Measurements from ENCODE around the gene HES5.

HES5 gene

GRCh38 chr1:2561446-2561845, 31.4 kb upstream of the HES5 start:
- Histone ChIP-seq H3K36me3 (ENCODE audit: low read length) (no peaks in the 10 kb centered on the region), H3K27ac (ENCODE audit: low read depth, low read length) (no peak overlapping the region), H3K9me2 (replicated peaks; ENCODE audit: insufficient read depth, low read length) (no peaks in the 10 kb centered on the region), H3K9me3 (ENCODE audit: insufficient read depth, low read length) (no peaks in the 10 kb centered on the region), H3K4me2 (ENCODE audit: low read depth, low read length, poor library complexity, severe bottlenecking) (no peak overlapping the region), H3K27me3 (ENCODE audit: low read length) (no peaks in the 10 kb centered on the region), H4K20me1 (ENCODE audit: low read depth, low read length) (no peaks in the 10 kb centered on the region), H2AFZ (ENCODE audit: low read depth, low read length, severe bottlenecking) (no peak overlapping the region), H3K9ac (ENCODE audit: low read length) (no peak overlapping the region), H3K4me3 (ENCODE audit: insufficient read depth, low read length, poor library complexity, severe bottlenecking) (no peak overlapping the region), H3F3A (ENCODE audit: insufficient read depth) (no peaks in the 10 kb centered on the region), H3K79me2 (ENCODE audit: insufficient read depth, low read length) (no peaks in the 10 kb centered on the region)
- TF ChIP-seq EZH2phosphoT487 (conservative IDR thresholded peaks at IDR 0.05; ENCODE audit: low read length) = no peak
- TF ChIP-seq, protein P1, sequence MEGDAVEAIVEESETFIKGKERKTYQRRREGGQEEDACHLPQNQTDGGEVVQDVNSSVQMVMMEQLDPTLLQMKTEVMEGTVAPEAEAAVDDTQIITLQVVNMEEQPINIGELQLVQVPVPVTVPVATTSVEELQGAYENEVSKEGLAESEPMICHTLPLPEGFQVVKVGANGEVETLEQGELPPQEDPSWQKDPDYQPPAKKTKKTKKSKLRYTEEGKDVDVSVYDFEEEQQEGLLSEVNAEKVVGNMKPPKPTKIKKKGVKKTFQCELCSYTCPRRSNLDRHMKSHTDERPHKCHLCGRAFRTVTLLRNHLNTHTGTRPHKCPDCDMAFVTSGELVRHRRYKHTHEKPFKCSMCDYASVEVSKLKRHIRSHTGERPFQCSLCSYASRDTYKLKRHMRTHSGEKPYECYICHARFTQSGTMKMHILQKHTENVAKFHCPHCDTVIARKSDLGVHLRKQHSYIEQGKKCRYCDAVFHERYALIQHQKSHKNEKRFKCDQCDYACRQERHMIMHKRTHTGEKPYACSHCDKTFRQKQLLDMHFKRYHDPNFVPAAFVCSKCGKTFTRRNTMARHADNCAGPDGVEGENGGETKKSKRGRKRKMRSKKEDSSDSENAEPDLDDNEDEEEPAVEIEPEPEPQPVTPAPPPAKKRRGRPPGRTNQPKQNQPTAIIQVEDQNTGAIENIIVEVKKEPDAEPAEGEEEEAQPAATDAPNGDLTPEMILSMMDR (IDR thresholded peaks at IDR 0.05; ENCODE audit: insufficient read depth, low read length, poor library complexity, severe bottlenecking) = no peak

DNA sequence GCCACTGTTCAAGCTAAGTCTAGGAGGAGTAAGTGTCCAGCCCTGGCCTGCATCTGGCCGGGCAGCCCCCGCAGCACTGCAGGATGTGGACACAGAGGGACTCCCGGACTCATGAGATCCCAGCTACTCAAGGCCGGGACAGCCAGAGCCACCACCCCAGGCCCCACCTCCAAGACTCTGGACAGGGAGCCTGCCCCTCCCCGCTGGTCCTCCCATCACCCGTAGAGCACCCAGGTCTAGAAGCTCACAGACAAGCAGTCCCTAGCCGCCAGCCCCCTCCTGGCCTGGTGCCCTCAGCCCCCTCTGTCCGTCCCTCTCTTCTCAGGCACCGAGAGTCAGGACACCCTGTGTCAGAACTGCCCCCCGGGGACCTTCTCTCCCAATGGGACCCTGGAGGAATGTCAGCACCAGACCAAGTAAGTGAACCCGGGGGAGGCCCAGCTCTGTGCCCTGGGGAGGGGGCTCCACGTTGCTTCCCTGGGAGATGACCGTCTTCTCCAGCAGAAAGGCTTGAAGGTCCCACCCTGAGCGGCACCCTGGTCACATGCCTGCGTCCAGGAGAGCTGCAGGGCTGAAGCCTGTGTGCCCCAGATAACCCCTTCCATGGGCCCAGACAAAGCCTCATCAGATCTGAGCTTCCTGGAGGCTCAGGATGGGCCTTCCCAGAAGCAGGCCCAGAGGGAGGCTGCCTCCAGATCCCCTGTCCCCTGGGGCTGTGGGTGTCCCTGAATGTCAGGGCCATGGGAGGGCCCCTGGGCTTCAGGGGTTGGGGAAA, 30.4 kb upstream of the HES5 start:
- H3K9me3 ChIP-seq (ENCODE audit: insufficient read depth, low read length) = no peaks in the 10 kb centered on the region
- H3K36me3 ChIP-seq (ENCODE audit: low read length) = no peaks in the 10 kb centered on the region
- no peak overlapping the region for H3K4me3 ChIP-seq (ENCODE audit: insufficient read depth, low read length, poor library complexity, severe bottlenecking)
- H3K27me3 ChIP-seq (ENCODE audit: low read length) = no peaks in the 10 kb centered on the region
- H3F3A ChIP-seq (ENCODE audit: insufficient read depth) = no peaks in the 10 kb centered on the region
- no peak overlapping the region for H3K4me2 ChIP-seq (ENCODE audit: low read depth, low read length, poor library complexity, severe bottlenecking)
- no peaks in the 10 kb centered on the region for H4K20me1 ChIP-seq (ENCODE audit: low read depth, low read length)
- H3K9me2 ChIP-seq (replicated peaks; ENCODE audit: insufficient read depth, low read length) = no peaks in the 10 kb centered on the region
- H3K79me2 ChIP-seq (ENCODE audit: insufficient read depth, low read length) = no peaks in the 10 kb centered on the region
- H3K9ac ChIP-seq (ENCODE audit: low read length) = no peak overlapping the region
- H2AFZ ChIP-seq (ENCODE audit: low read depth, low read length, severe bottlenecking) = no peak overlapping the region
- TF ChIP-seq, protein P1 (IDR thresholded peaks at IDR 0.05; ENCODE audit: insufficient read depth, low read length, poor library complexity, severe bottlenecking) = no peak
- no peak for TF ChIP-seq EZH2phosphoT487 (conservative IDR thresholded peaks at IDR 0.05; ENCODE audit: low read length)
- no peak overlapping the region for H3K27ac ChIP-seq (ENCODE audit: low read depth, low read length)

GRCh38 chr1:2559509-2560298, 29.6 kb upstream of the HES5 start:
- Histone ChIP-seq H3K79me2 (ENCODE audit: insufficient read depth, low read length) (no peaks in the 10 kb centered on the region), H3K9me2 (replicated peaks; ENCODE audit: insufficient read depth, low read length) (no peaks in the 10 kb centered on the region), H3K27me3 (ENCODE audit: low read length) (no peaks in the 10 kb centered on the region), H3K36me3 (ENCODE audit: low read length) (no peaks in the 10 kb centered on the region), H2AFZ (ENCODE audit: low read depth, low read length, severe bottlenecking) (no peak overlapping the region), H3K9ac (ENCODE audit: low read length) (no peak overlapping the region), H3K4me2 (ENCODE audit: low read depth, low read length, poor library complexity, severe bottlenecking) (no peak overlapping the region), H3K4me3 (ENCODE audit: insufficient read depth, low read length, poor library complexity, severe bottlenecking) (no peak overlapping the region), H3K27ac (ENCODE audit: low read depth, low read length) (no peak overlapping the region), H3F3A (ENCODE audit: insufficient read depth) (no peaks in the 10 kb centered on the region), H4K20me1 (ENCODE audit: low read depth, low read length) (no peaks in the 10 kb centered on the region), H3K9me3 (ENCODE audit: insufficient read depth, low read length) (no peaks in the 10 kb centered on the region)
- no peak for TF ChIP-seq EZH2phosphoT487 (conservative IDR thresholded peaks at IDR 0.05; ENCODE audit: low read length)
- TF ChIP-seq, protein P1 (IDR thresholded peaks at IDR 0.05; ENCODE audit: insufficient read depth, low read length, poor library complexity, severe bottlenecking) = no peak

All from SU-DHL-6 (cell line).